HCT116 (cell line): ENCODE data around the gene OR52A5. TPM values are rescaled to one million over a fixed set of nuclear protein-coding genes. Genes with fewer than 3 reads are reported as not detected.

ENCODE experiments used
- ATAC-seq: fragments of 200-7000 bp; cut with Tn5 transposase; 2 replicates; pipeline ENCODE4 v1.9.1; 2020; ENCODE audit warnings: mild to moderate bottlenecking, moderate library complexity
- BruUV-seq: library from RNA; stranded (reverse); fragments of 400-500 nt; replicated peaks from 2 replicates; lab custom pipeline; 2021; lab: Mats Ljungman, UMichigan
- CTCF ChIA-PET: fragments of 300-600 bp; sonication (Branson Sonifier 250); formaldehyde crosslinking; loops from one replicate; lab custom pipeline; 2021; ENCODE audit warnings: antibody characterized with exemption; lab: Charles Lee
- POLR2A ChIA-PET: fragments of 300-600, 350-600 bp; sonication (Branson Sonifier 250); formaldehyde crosslinking; loops from one replicate; lab custom pipeline; 2021; ENCODE audit warnings: antibody characterized with exemption; lab: Charles Lee
- RAD21 ChIA-PET, 2 experiments: fragments of 300-600 bp; sonication (Branson Sonifier 250); formaldehyde crosslinking; loops; one replicate each; lab custom pipeline; 2023; ENCODE audit warnings: low total read pairs in 2 of 2; ENCODE audit not compliant: uncharacterized antibody in 2 of 2, unreplicated experiment in 2 of 2, low non-redundant PET in 1 of 2; lab: Charles Lee
- DNase-seq: peaks from one replicate; pipeline ENCODE4 v3.0.0-alpha.2; 2010; ENCODE audit warnings: low read depth, low spot score
- H2AFZ ChIP-seq: fragments of 200-600 bp; shearing (Covaris generic), sonication (generic); 2 replicates; pipeline ENCODE4 v1.6.1; 2017; ENCODE audit warnings: low read depth, mixed run types, mixed read lengths, antibody characterized with exemption, low read length; ENCODE audit not compliant: poor library complexity, severe bottlenecking
- H3K27ac ChIP-seq: 2 replicates; pipeline ENCODE4 v1.5.1; 2012; ENCODE audit warnings: low read depth, low read length
- H3K27me3 ChIP-seq: fragments of 200-600 bp; sonication (generic); 2 replicates; pipeline ENCODE4 v1.6.1; 2016; ENCODE audit warnings: mixed run types, low read length, mixed read lengths; ENCODE audit not compliant: insufficient read depth
- H3K36me3 ChIP-seq, 2 experiments: fragments of 200-500 bp in 1 of 2; fragments of 200-600 bp in 1 of 2; sonication (Bioruptor generic) in 1 of 2; sonication (generic) in 1 of 2; 2 replicates each; pipeline versions ENCODE4 v1.5.1 to v1.6.1; 2014 to 2016; ENCODE audit warnings: low read length in 2 of 2, inconsistent platforms in 1 of 2, mixed read lengths in 1 of 2, mixed run types in 1 of 2; ENCODE audit not compliant: insufficient read depth in 2 of 2, control insufficient read depth in 1 of 2
- H3K4me1 ChIP-seq, 2 experiments: fragments of 200-600 bp in 1 of 2; sonication (generic) in 1 of 2; 2 replicates each; pipeline versions ENCODE4 v1.5.1 to v1.6.1; 2012 to 2017; ENCODE audit warnings: low read length in 2 of 2, inconsistent platforms in 1 of 2, mild to moderate bottlenecking in 1 of 2, mixed read lengths in 1 of 2, mixed run types in 1 of 2, moderate library complexity in 1 of 2; ENCODE audit not compliant: insufficient read depth in 2 of 2, control insufficient read depth in 1 of 2
- H3K4me2 ChIP-seq: fragments of 200-600 bp; sonication (generic); 2 replicates; pipeline ENCODE4 v1.6.1; 2017; ENCODE audit warnings: mixed run types, low read length, mixed read lengths
- H3K4me3 ChIP-seq, 2 experiments: fragments of 200-600 bp in 1 of 2; sonication (generic) in 1 of 2; replicated peaks in 1 of 2; 2 replicates each; pipeline ENCODE4 v1.5.1; 2011 to 2016; ENCODE audit warnings: low read length in 2 of 2, control low read depth in 1 of 2, low read depth in 1 of 2, mild to moderate bottlenecking in 1 of 2, mixed read lengths in 1 of 2, mixed run types in 1 of 2
- H3K79me2 ChIP-seq: fragments of 200-600 bp; sonication (generic); 2 replicates; pipeline ENCODE4 v1.6.1; 2017; ENCODE audit warnings: mild to moderate bottlenecking, mixed run types, low read length, moderate library complexity, mixed read lengths; ENCODE audit not compliant: insufficient read depth
- H3K9ac ChIP-seq: fragments of 200-600 bp; sonication (generic); 2 replicates; pipeline ENCODE4 v1.6.1; 2016; ENCODE audit warnings: low read length, mixed read lengths
- H3K9me2 ChIP-seq: fragments of 200-600 bp; sonication (generic), shearing (Covaris generic); 2 replicates; pipeline ENCODE4 v1.6.1; 2017; ENCODE audit warnings: mixed run types, mild to moderate bottlenecking, moderate library complexity; ENCODE audit not compliant: insufficient read depth
- H3K9me3 ChIP-seq, 2 experiments: fragments of 200-500 bp in 1 of 2; fragments of 200-600 bp in 1 of 2; sonication (Bioruptor generic) in 1 of 2; sonication (generic) in 1 of 2; 2 replicates each; pipeline ENCODE4 v1.6.1; 2014 to 2017; ENCODE audit warnings: low read length in 2 of 2, mixed read lengths in 2 of 2, inconsistent platforms in 1 of 2, low read depth in 1 of 2, mild to moderate bottlenecking in 1 of 2, mixed run types in 1 of 2, moderate library complexity in 1 of 2; ENCODE audit not compliant: control insufficient read depth in 1 of 2, insufficient read depth in 1 of 2
- H4K20me1 ChIP-seq: fragments of 200-600 bp; sonication (generic), shearing (Covaris generic); 2 replicates; pipeline ENCODE4 v1.6.1; 2017; ENCODE audit warnings: mixed run types, mild to moderate bottlenecking, moderate library complexity; ENCODE audit not compliant: insufficient read depth
- CEBPB ChIP-seq: IDR thresholded peaks from 2 replicates; pipeline ENCODE4 v1.6.1; 2012; ENCODE audit warnings: low read depth
- CTCF ChIP-seq, 3 experiments: fragments of 200-600 bp in 1 of 3; sonication (generic) in 1 of 3; IDR thresholded peaks in 2 of 3; conservative IDR thresholded peaks in 1 of 3; 2 replicates each; pipeline ENCODE4 v1.5.1; 2012 to 2017; ENCODE audit warnings: low read depth in 2 of 3, low read length in 2 of 3, antibody characterized with exemption in 1 of 3, borderline replicate concordance in 1 of 3, control low read depth in 1 of 3, mild to moderate bottlenecking in 1 of 3, mixed read lengths in 1 of 3, mixed run types in 1 of 3, moderate library complexity in 1 of 3; ENCODE audit not compliant: insufficient read depth in 1 of 3
- EGR1 ChIP-seq: IDR thresholded peaks from 2 replicates; pipeline ENCODE4 v1.6.1; 2012; ENCODE audit warnings: low read depth
- EZH2 ChIP-seq: fragments of 200-600 bp; sonication (generic); IDR thresholded peaks from 2 replicates; pipeline ENCODE4 v1.6.1; 2017; ENCODE audit warnings: antibody characterized with exemption, mixed run types
- EZH2phosphoT487 ChIP-seq: fragments of 200-600 bp; IDR thresholded peaks from 2 replicates; pipeline ENCODE4 v1.6.1; 2018; ENCODE audit warnings: antibody characterized with exemption, borderline replicate concordance
- FOSL1 ChIP-seq: IDR thresholded peaks from 2 replicates; pipeline ENCODE4 v1.6.1; 2012; ENCODE audit warnings: low read depth
- JUND ChIP-seq: IDR thresholded peaks from 2 replicates; pipeline ENCODE4 v1.6.1; 2012
- MAX ChIP-seq: IDR thresholded peaks from 2 replicates; pipeline ENCODE4 v1.6.1; 2012
- POLR2AphosphoS5 ChIP-seq: IDR thresholded peaks from 2 replicates; pipeline ENCODE4 v1.6.1; 2011; ENCODE audit warnings: mild to moderate bottlenecking, low read depth, low read length, moderate library complexity
- REST ChIP-seq: IDR thresholded peaks from 2 replicates; pipeline ENCODE4 v1.6.1; 2012; ENCODE audit warnings: low read depth
- SIN3A ChIP-seq: IDR thresholded peaks from 2 replicates; pipeline ENCODE4 v1.6.1; 2012; ENCODE audit warnings: low read depth
- SP1 ChIP-seq: IDR thresholded peaks from 2 replicates; pipeline ENCODE4 v1.6.1; 2012; ENCODE audit warnings: low read depth
- SRF ChIP-seq: IDR thresholded peaks from 2 replicates; pipeline ENCODE4 v1.6.1; 2012; ENCODE audit warnings: low read depth
- TCF7L2 ChIP-seq: IDR thresholded peaks from 2 replicates; pipeline ENCODE4 v1.7.0; 2011; ENCODE audit warnings: borderline replicate concordance, inconsistent platforms; ENCODE audit not compliant: insufficient read depth, insufficient read length; ENCODE audit errors: extremely low read depth
- YY1 ChIP-seq: IDR thresholded peaks from 2 replicates; pipeline ENCODE4 v1.6.1; 2011; ENCODE audit warnings: low read length, low read depth, moderate library complexity, mild to moderate bottlenecking; ENCODE audit not compliant: insufficient replicate concordance; ENCODE audit errors: extremely low read depth
- ZBTB33 ChIP-seq: IDR thresholded peaks from 2 replicates; pipeline ENCODE4 v1.6.1; 2011; ENCODE audit warnings: mild to moderate bottlenecking, low read length, moderate library complexity; ENCODE audit not compliant: insufficient replicate concordance; ENCODE audit errors: extremely low read depth
- ZFX ChIP-seq: fragments of 450-650 bp; IDR thresholded peaks from 2 replicates; pipeline ENCODE4 v1.6.1; 2017
- ZNF274 ChIP-seq: fragments of 200-500 bp; sonication (Bioruptor generic); IDR thresholded peaks from 2 replicates; pipeline ENCODE4 v1.6.1; 2014; ENCODE audit warnings: mild to moderate bottlenecking, low read depth, low read length, inconsistent platforms
- intact Hi-C: fragments of 100-400 bp; cut with micrococcal nuclease; formaldehyde crosslinking; loops from 2 replicates; pipeline ENCODE4 v1.10.0; 2022
- total RNA-seq: library from RNA; stranded (reverse); gene quantifications from one replicate; pipeline ENCODE4 v1.2.1, GENCODE V29; 2021; ENCODE audit not compliant: unreplicated experiment

The OR52A5 gene
- total RNA-seq, 1 experiment from 2014 or later, result not detected

- Histone ChIP-seq H3K9me3 (no peaks in the 10 kb centered on the region), H3K27me3 (peaks cover 54% of the 10 kb centered on the region), H3K9me2 (no peaks in the 10 kb centered on the region), H2AFZ (no peak overlapping the region), H3K9ac (no peak overlapping the region), H3K4me1 (no peaks in the 10 kb centered on the region), H3K4me3 (no peak overlapping the region), H3K36me3 (no peaks in the 10 kb centered on the region), H4K20me1 (no peaks in the 10 kb centered on the region), H3K4me2 (no peak overlapping the region), H3K79me2 (no peaks in the 10 kb centered on the region), H3K27ac (no peak overlapping the region)
- POLR2A ChIA-PET, result no interaction called here
- RAD21 ChIA-PET, result no interaction called here
- CTCF ChIA-PET, result no interaction called here
- TF ChIP-seq JUND (no peak), MAX (no peak), EZH2phosphoT487 (no peak), TCF7L2 (no peak), CEBPB (no peak), SIN3A (no peak), EZH2 (no peak), YY1 (no peak), CTCF (IDR thresholded peaks at IDR 0.05 in 2 of 3, conservative IDR thresholded peaks at IDR 0.05 in 1 of 3; ENCODE audit: borderline replicate concordance in 1 of 3, insufficient read depth in 1 of 3, low read depth in 2 of 3, low read length in 2 of 3) (no peak), REST (no peak), ZBTB33 (no peak), SRF (no peak), SP1 (no peak), POLR2AphosphoS5 (no peak), EGR1 (no peak), ZNF274 (no peak), ZFX (no peak), FOSL1 (no peak)
- ATAC-seq (no peak), DNase-seq (no peak)
- BruUV-seq, result no TSS peak
- intact Hi-C loops, result loop anchor here (1.0 kb wide), 1 partner anchor 24 kb away; no protein-coding TSS in a partner anchor
These were observed 1.1 kb downstream of the OR52A5 start for GRCh38 chr11:5137014-5137413.
